IPS DF 6.9 (cell line): Measurements from ENCODE around the gene KCNQ1.

Experiments
- DNase-seq: peaks from one replicate; pipeline ENCODE4 v3.0.0-alpha.2; 2013; ENCODE audit warnings: low read depth, low spot score
- H3K27ac ChIP-seq: one replicate; pipeline ENCODE4 v1.5.1; 2013; ENCODE audit warnings: low read length, control low read depth
- H3K27me3 ChIP-seq: 2 replicates; pipeline ENCODE4 v1.6.1; 2013; ENCODE audit warnings: mild to moderate bottlenecking, low read length; ENCODE audit not compliant: control insufficient read depth, insufficient read depth
- H3K36me3 ChIP-seq: 2 replicates; pipeline ENCODE4 v1.6.1; 2013; ENCODE audit warnings: low read length; ENCODE audit not compliant: control insufficient read depth, insufficient read depth
- H3K4me1 ChIP-seq: 2 replicates; pipeline ENCODE4 v1.6.1; 2013; ENCODE audit warnings: low read length; ENCODE audit not compliant: control insufficient read depth, insufficient read depth
- H3K4me3 ChIP-seq: 2 replicates; pipeline ENCODE4 v1.5.1; 2013; ENCODE audit warnings: mild to moderate bottlenecking, low read length
- H3K9me3 ChIP-seq: 2 replicates; pipeline ENCODE4 v1.6.1; 2013; ENCODE audit warnings: low read length, inconsistent platforms; ENCODE audit not compliant: control insufficient read depth, insufficient read depth
- WGBS: extraction: QIAGEN DNeasy Blood & Tissue Kit; methylation state at CpG from one replicate; pipeline ENCODE4 v1.1.7; 2013; ENCODE audit warnings: mixed read lengths, missing lambda C conversion rate; ENCODE audit not compliant: insufficient read length, insufficient coverage; 5-methylcytosine and 5-hydroxymethylcytosine counted together

KCNQ1 gene

GRCh38 chr11:2805388-2806056 is 360.7 kb downstream of the KCNQ1 start:
- Histone ChIP-seq H3K4me1 (peaks cover 4% of the 10 kb centered on the region), H3K27me3 (no peaks in the 10 kb centered on the region; the same call in 1 of the 2 replicates), H3K27ac (no peak overlapping the region), H3K9me3 (no peaks in the 10 kb centered on the region), H3K36me3 (no peaks in the 10 kb centered on the region), H3K4me3 (no peak overlapping the region)
- no CpG with 5 or more reads among the region's 20 CpGs for WGBS
- no peak for DNase-seq

GRCh38 chr11:2806351-2807024 is 361.7 kb downstream of the KCNQ1 start:
- no CpG with 5 or more reads among the region's 24 CpGs for WGBS
- H3K27ac ChIP-seq: no peak overlapping the region
- DNase-seq: no peak

GRCh38 chr11:2807025-2807681 is 362.3 kb downstream of the KCNQ1 start:
- no peak for DNase-seq
- Histone ChIP-seq H3K36me3 (no peaks in the 10 kb centered on the region), H3K27ac (no peak overlapping the region), H3K9me3 (no peaks in the 10 kb centered on the region), H3K27me3 (no peaks in the 10 kb centered on the region; the same call in 1 of the 2 replicates), H3K4me3 (no peak overlapping the region), H3K4me1 (peaks cover 4% of the 10 kb centered on the region)
- no CpG with 5 or more reads among the region's 39 CpGs for WGBS

More at GRCh38 chr11:2806351-2807024, 361.7 kb downstream of the KCNQ1 start:
- H3K4me3 ChIP-seq: no peak overlapping the region
- no peaks in the 10 kb centered on the region; the same call in 1 of the 2 replicates for H3K27me3 ChIP-seq
- no peaks in the 10 kb centered on the region for H3K9me3 ChIP-seq
- H3K36me3 ChIP-seq: no peaks in the 10 kb centered on the region
- H3K4me1 ChIP-seq: peaks cover 4% of the 10 kb centered on the region

DNA sequence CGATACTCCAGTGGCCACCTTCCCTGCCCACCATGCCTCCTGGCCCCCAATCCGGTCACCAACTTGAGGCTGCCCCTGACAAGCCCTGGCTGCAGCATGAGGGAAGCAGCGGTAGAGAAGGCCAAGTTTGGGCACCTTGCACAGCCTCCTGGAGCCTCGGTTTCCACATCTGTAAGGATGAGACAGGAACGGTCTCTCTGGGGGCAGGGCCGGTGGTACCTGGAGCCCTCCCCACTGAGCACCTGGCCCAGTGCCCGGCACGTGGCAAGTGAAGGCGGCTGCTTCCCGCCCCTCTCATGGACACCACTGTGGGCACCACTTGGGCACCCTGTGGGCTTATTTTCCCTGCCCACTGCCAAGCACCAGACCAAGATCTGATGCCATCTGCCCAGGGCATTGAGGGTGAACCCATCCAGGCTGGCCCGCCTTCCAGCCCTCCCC is 363.0 kb downstream of the KCNQ1 start:
- Histone ChIP-seq H3K4me3 (no peak overlapping the region), H3K27ac (no peak overlapping the region), H3K27me3 (no peaks in the 10 kb centered on the region; the same call in 1 of the 2 replicates), H3K36me3 (no peaks in the 10 kb centered on the region), H3K4me1 (peaks cover 6% of the 10 kb centered on the region), H3K9me3 (no peaks in the 10 kb centered on the region)
- no CpG with 5 or more reads among the region's 11 CpGs for WGBS
- DNase-seq: no peak

DNA sequence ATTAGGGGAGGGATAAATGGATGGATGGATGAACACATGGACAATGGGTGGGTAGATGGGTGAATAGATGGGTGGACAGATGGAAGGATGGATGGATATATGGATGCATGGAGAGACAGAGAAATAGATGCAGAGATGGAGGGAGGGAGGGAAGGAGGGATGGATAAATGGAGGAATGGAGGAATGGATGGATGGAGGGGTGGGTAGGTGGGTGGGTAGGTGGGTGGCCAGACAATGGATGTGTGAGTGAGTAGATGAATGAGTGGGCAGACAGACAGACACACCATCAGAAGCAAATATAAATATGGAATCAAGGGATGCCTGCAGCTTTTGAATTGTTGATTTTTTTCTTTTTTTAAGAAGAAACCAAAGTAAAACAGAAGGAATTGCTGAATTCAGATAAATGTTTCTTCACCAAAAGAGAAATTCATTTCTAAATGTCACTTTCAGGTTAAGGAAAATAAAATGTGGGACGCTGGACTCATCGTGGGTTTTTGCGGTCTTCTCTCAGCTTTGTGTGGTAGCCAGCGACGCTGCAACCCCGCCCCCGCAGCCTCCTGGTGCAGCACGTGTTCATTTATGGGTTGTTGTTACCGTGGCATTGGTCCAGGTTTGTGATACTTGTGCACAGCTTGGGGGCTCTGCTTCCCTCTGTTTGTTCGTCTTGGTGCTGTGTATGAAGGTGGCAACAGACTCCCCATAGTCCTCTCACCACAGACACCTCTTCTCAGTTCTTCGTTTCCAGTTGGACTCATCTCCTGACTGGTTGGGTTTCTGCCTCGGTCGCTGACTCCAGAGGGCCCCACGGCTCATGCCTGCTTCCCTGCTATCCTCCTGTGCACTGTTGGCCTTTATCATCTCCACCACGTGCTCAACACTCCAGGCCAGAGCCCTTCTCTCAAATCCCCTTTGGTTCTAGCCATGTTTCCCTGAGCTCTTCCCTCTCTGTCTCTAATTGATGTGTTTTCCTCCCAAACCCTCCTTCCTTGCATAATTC is 364.3 kb downstream of the KCNQ1 start:
- Histone ChIP-seq H3K27me3 (no peaks in the 10 kb centered on the region; the same call in 1 of the 2 replicates), H3K36me3 (no peaks in the 10 kb centered on the region), H3K27ac (no peak overlapping the region), H3K9me3 (no peaks in the 10 kb centered on the region), H3K4me1 (peaks cover 6% of the 10 kb centered on the region), H3K4me3 (no peak overlapping the region)
- WGBS: no CpG with 5 or more reads among the region's 15 CpGs
- DNase-seq: no peak

DNA sequence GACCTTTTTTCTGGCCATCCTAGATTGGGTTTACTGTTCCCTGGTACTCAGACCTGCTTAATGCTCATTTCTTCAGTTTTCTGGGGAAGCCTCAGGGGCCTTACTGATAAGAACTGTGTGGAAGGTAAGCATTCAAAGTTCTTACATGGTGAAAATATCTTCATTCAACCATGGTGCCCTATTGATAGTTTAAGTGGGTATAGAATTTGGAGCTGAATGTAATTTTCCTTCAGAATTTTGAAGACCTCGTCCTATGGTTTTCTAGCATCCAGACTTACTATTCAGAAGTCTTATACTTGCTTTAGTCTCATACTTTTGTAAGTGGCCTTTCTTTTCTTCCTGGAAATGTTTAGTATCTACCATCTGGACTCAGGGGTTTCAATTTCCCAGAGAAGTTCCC is 365.0 kb downstream of the KCNQ1 start:
- WGBS: no CpG with 5 or more reads among the region's 1 CpG
- DNase-seq: no peak
- Histone ChIP-seq H3K27me3 (no peaks in the 10 kb centered on the region; the same call in 1 of the 2 replicates), H3K9me3 (no peaks in the 10 kb centered on the region), H3K36me3 (no peaks in the 10 kb centered on the region), H3K27ac (no peak overlapping the region), H3K4me3 (no peak overlapping the region), H3K4me1 (peaks cover 6% of the 10 kb centered on the region)

- no CpG with 5 or more reads among the region's 18 CpGs for WGBS
- H3K27ac ChIP-seq: no peak overlapping the region
- DNase-seq: no peak
These were observed 365.8 kb downstream of the KCNQ1 start for GRCh38 chr11:2810411-2811205.

DNA sequence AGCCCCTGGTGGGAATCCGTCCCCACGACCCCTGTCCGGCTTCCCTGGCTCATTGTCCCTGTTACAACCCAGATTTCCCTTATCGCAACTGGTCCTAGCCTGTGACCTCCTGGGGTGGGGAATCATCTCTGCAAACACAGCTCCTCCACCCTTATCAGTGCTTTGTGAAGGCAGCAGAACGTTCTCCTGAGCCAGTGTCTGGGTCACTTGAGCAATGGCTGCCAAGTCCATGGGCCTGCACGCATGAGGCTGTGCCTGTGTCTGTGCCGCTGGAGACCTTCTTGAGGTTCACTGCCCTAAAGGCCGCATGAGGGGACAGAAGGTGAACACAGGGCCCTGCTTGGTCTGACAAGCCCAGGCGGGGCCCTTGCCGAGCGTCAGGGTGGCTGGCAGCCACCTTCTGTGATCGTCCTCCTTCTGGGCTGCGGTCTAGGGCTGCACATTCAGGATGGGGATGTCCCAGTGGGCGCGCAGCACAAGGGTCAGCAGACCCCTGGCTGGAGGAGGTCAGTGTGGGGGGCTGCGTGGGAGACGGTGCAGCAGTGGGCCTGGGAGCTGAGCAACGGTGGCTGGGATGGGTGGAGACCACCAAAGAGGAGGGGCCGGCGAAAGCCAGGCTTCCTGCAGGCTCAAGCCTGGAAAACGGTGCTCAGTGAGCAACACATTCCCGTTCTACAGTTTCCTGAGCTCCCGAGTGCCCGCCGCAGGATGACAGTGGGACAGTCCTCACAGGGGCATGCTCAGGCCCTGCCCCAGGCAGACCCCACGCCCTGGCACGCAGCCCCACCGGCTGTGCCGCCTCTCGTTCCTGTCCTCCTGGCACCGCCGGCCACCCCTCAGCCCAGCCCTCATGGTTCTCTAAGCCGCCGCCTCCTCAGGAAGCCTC is 366.6 kb downstream of the KCNQ1 start:
- H3K4me1 ChIP-seq: peaks cover 2% of the 10 kb centered on the region; the same call in 1 of the 2 replicates
- H3K4me3 ChIP-seq: no peak overlapping the region
- no peaks in the 10 kb centered on the region for H3K36me3 ChIP-seq
- WGBS: no CpG with 5 or more reads among the region's 34 CpGs
- no peaks in the 10 kb centered on the region for H3K27me3 ChIP-seq
- DNase-seq: no peak
- no peak overlapping the region for H3K27ac ChIP-seq
- H3K9me3 ChIP-seq: no peaks in the 10 kb centered on the region

More at GRCh38 chr11:2810411-2811205, 365.8 kb downstream of the KCNQ1 start:
- no peaks in the 10 kb centered on the region for H3K9me3 ChIP-seq
- H3K36me3 ChIP-seq: no peaks in the 10 kb centered on the region
- H3K27me3 ChIP-seq: no peaks in the 10 kb centered on the region; the same call in 1 of the 2 replicates
- H3K4me3 ChIP-seq: no peak overlapping the region
- peaks cover 5% of the 10 kb centered on the region for H3K4me1 ChIP-seq
